ENCODE results near the gene HELZ.
A peak's percentile ranks its signal among the peaks of the same experiment; 100 is the strongest.

The HELZ gene

GRCh38 chr17:67273900-67274299 is 28.9 kb upstream of the HELZ start (continued):
- TF ChIP-seq ZNF112 (tag by site-specific recombination; IDR thresholded peaks at IDR 0.05) (no peak), ZBTB44 (tag by site-specific recombination; IDR thresholded peaks at IDR 0.05) (no peak), ZNF133 (tag by site-specific recombination; IDR thresholded peaks at IDR 0.05) (no peak), ZNF16 (tag by site-specific recombination; IDR thresholded peaks at IDR 0.05; ENCODE audit: low read depth) (no peak), ZSCAN4 (tag by site-specific recombination; IDR thresholded peaks at IDR 0.05) (no peak), RBAK (tag by site-specific recombination; IDR thresholded peaks at IDR 0.05) (no peak), ZNF692 (tag by site-specific recombination; IDR thresholded peaks at IDR 0.05) (no peak), ZNF473 (tag by site-specific recombination; IDR thresholded peaks at IDR 0.05) (no peak), ZFP37 (tag by site-specific recombination; IDR thresholded peaks at IDR 0.05) (peak; percentile 74; the same call in 1 of the 2 replicates), ZNF544 (tag by site-specific recombination; IDR thresholded peaks at IDR 0.05) (no peak), ZNF791 (tag by site-specific recombination; IDR thresholded peaks at IDR 0.05) (peak; percentile 68), ZNF341 (tag by site-specific recombination; IDR thresholded peaks at IDR 0.05; ENCODE audit: low read depth) (peak; percentile 41; the same call in 1 of the 2 replicates), ZNF664 (tag by site-specific recombination; IDR thresholded peaks at IDR 0.05) (peak; percentile 84), ZXDB (tag by site-specific recombination; IDR thresholded peaks at IDR 0.05) (peak; percentile 75), ZNF707 (tag by site-specific recombination; IDR thresholded peaks at IDR 0.05) (no peak), ZNF404 (tag by site-specific recombination; IDR thresholded peaks at IDR 0.05) (peak; percentile 77; the same call in 1 of the 2 replicates), KLF7 (tag by site-specific recombination; IDR thresholded peaks at IDR 0.05; ENCODE audit: borderline replicate concordance) (peak; percentile 51; the same call in 1 of the 2 replicates), ZFP69B (tag by site-specific recombination; IDR thresholded peaks at IDR 0.05) (no peak), AEBP2 (tag by site-specific recombination; IDR thresholded peaks at IDR 0.05; ENCODE audit: borderline replicate concordance) (peak; percentile 97; the same call in 1 of the 2 replicates), ZNF530 (tag by site-specific recombination; IDR thresholded peaks at IDR 0.05; ENCODE audit: low read depth) (0 out of 2 replicates have a peak, but pooled peaks have one; percentile 14), ZNF777 (tag by site-specific recombination; IDR thresholded peaks at IDR 0.05; ENCODE audit: borderline replicate concordance) (no peak), ZNF670 (tag by site-specific recombination; IDR thresholded peaks at IDR 0.05; ENCODE audit: low read depth) (no peak), ZNF354C (tag by site-specific recombination; IDR thresholded peaks at IDR 0.05; ENCODE audit: borderline replicate concordance, low read depth) (peak; percentile 81; the same call in 1 of the 2 replicates), ZNF580 (tag by site-specific recombination; IDR thresholded peaks at IDR 0.05) (peak; percentile 80), PRDM1 (tag by site-specific recombination; IDR thresholded peaks at IDR 0.05) (no peak), KLF1 (tag by site-specific recombination; IDR thresholded peaks at IDR 0.05) (no peak), ZNF26 (tag by site-specific recombination; IDR thresholded peaks at IDR 0.05) (no peak), ZNF830 (tag by site-specific recombination; IDR thresholded peaks at IDR 0.05; ENCODE audit: low read depth) (no peak), ZNF292 (tag by site-specific recombination; IDR thresholded peaks at IDR 0.05; ENCODE audit: borderline replicate concordance, low read depth) (0 out of 2 replicates have a peak, but pooled peaks have one; percentile 49), ZNF24 (tag by site-specific recombination; IDR thresholded peaks at IDR 0.05) (peak; percentile 24; the same call in 1 of the 2 replicates)
